HCT116 (cell line): ENCODE measurements around the gene MAIP1. TPM values are rescaled to one million over a fixed set of nuclear protein-coding genes. Genes with fewer than 3 reads are reported as not detected.
A peak's percentile ranks its signal among the peaks of the same experiment; 100 is the strongest.

Experiments
- ATAC-seq: fragments of 200-7000 bp; cut with Tn5 transposase; 2 replicates; pipeline ENCODE4 v1.9.1; 2020; ENCODE audit warnings: mild to moderate bottlenecking, moderate library complexity
- BruUV-seq: library from RNA; stranded (reverse); fragments of 400-500 nt; replicated peaks from 2 replicates; lab custom pipeline; 2021; lab: Mats Ljungman, UMichigan
- CTCF ChIA-PET: fragments of 300-600 bp; sonication (Branson Sonifier 250); formaldehyde crosslinking; loops from one replicate; lab custom pipeline; 2021; ENCODE audit warnings: antibody characterized with exemption; lab: Charles Lee
- POLR2A ChIA-PET: fragments of 300-600, 350-600 bp; sonication (Branson Sonifier 250); formaldehyde crosslinking; loops from one replicate; lab custom pipeline; 2021; ENCODE audit warnings: antibody characterized with exemption; lab: Charles Lee
- RAD21 ChIA-PET, 2 experiments: fragments of 300-600 bp; sonication (Branson Sonifier 250); formaldehyde crosslinking; loops; one replicate each; lab custom pipeline; 2023; ENCODE audit warnings: low total read pairs in 2 of 2; ENCODE audit not compliant: uncharacterized antibody in 2 of 2, unreplicated experiment in 2 of 2, low non-redundant PET in 1 of 2; lab: Charles Lee
- DNase-seq: peaks from one replicate; pipeline ENCODE4 v3.0.0-alpha.2; 2010; ENCODE audit warnings: low read depth, low spot score
- H2AFZ ChIP-seq: fragments of 200-600 bp; shearing (Covaris generic), sonication (generic); 2 replicates; pipeline ENCODE4 v1.6.1; 2017; ENCODE audit warnings: low read depth, mixed run types, mixed read lengths, antibody characterized with exemption, low read length; ENCODE audit not compliant: poor library complexity, severe bottlenecking
- H3K27ac ChIP-seq: 2 replicates; pipeline ENCODE4 v1.5.1; 2012; ENCODE audit warnings: low read depth, low read length
- H3K27me3 ChIP-seq: fragments of 200-600 bp; sonication (generic); 2 replicates; pipeline ENCODE4 v1.6.1; 2016; ENCODE audit warnings: mixed run types, low read length, mixed read lengths; ENCODE audit not compliant: insufficient read depth
- H3K36me3 ChIP-seq, 2 experiments: fragments of 200-500 bp in 1 of 2; fragments of 200-600 bp in 1 of 2; sonication (Bioruptor generic) in 1 of 2; sonication (generic) in 1 of 2; 2 replicates each; pipeline versions ENCODE4 v1.5.1 to v1.6.1; 2014 to 2016; ENCODE audit warnings: low read length in 2 of 2, inconsistent platforms in 1 of 2, mixed read lengths in 1 of 2, mixed run types in 1 of 2; ENCODE audit not compliant: insufficient read depth in 2 of 2, control insufficient read depth in 1 of 2
- H3K4me1 ChIP-seq, 2 experiments: fragments of 200-600 bp in 1 of 2; sonication (generic) in 1 of 2; 2 replicates each; pipeline versions ENCODE4 v1.5.1 to v1.6.1; 2012 to 2017; ENCODE audit warnings: low read length in 2 of 2, inconsistent platforms in 1 of 2, mild to moderate bottlenecking in 1 of 2, mixed read lengths in 1 of 2, mixed run types in 1 of 2, moderate library complexity in 1 of 2; ENCODE audit not compliant: insufficient read depth in 2 of 2, control insufficient read depth in 1 of 2
- H3K4me2 ChIP-seq: fragments of 200-600 bp; sonication (generic); 2 replicates; pipeline ENCODE4 v1.6.1; 2017; ENCODE audit warnings: mixed run types, low read length, mixed read lengths
- H3K4me3 ChIP-seq, 2 experiments: fragments of 200-600 bp in 1 of 2; sonication (generic) in 1 of 2; replicated peaks in 1 of 2; 2 replicates each; pipeline ENCODE4 v1.5.1; 2011 to 2016; ENCODE audit warnings: low read length in 2 of 2, control low read depth in 1 of 2, low read depth in 1 of 2, mild to moderate bottlenecking in 1 of 2, mixed read lengths in 1 of 2, mixed run types in 1 of 2
- H3K79me2 ChIP-seq: fragments of 200-600 bp; sonication (generic); 2 replicates; pipeline ENCODE4 v1.6.1; 2017; ENCODE audit warnings: mild to moderate bottlenecking, mixed run types, low read length, moderate library complexity, mixed read lengths; ENCODE audit not compliant: insufficient read depth
- H3K9ac ChIP-seq: fragments of 200-600 bp; sonication (generic); 2 replicates; pipeline ENCODE4 v1.6.1; 2016; ENCODE audit warnings: low read length, mixed read lengths
- H3K9me2 ChIP-seq: fragments of 200-600 bp; sonication (generic), shearing (Covaris generic); 2 replicates; pipeline ENCODE4 v1.6.1; 2017; ENCODE audit warnings: mixed run types, mild to moderate bottlenecking, moderate library complexity; ENCODE audit not compliant: insufficient read depth
- H3K9me3 ChIP-seq, 2 experiments: fragments of 200-500 bp in 1 of 2; fragments of 200-600 bp in 1 of 2; sonication (Bioruptor generic) in 1 of 2; sonication (generic) in 1 of 2; 2 replicates each; pipeline ENCODE4 v1.6.1; 2014 to 2017; ENCODE audit warnings: low read length in 2 of 2, mixed read lengths in 2 of 2, inconsistent platforms in 1 of 2, low read depth in 1 of 2, mild to moderate bottlenecking in 1 of 2, mixed run types in 1 of 2, moderate library complexity in 1 of 2; ENCODE audit not compliant: control insufficient read depth in 1 of 2, insufficient read depth in 1 of 2
- H4K20me1 ChIP-seq: fragments of 200-600 bp; sonication (generic), shearing (Covaris generic); 2 replicates; pipeline ENCODE4 v1.6.1; 2017; ENCODE audit warnings: mixed run types, mild to moderate bottlenecking, moderate library complexity; ENCODE audit not compliant: insufficient read depth
- CBX3 ChIP-seq: IDR thresholded peaks from 2 replicates; pipeline ENCODE4 v1.6.1; 2012; ENCODE audit warnings: low read depth
- CTCF ChIP-seq, 3 experiments: fragments of 200-600 bp in 1 of 3; sonication (generic) in 1 of 3; IDR thresholded peaks in 2 of 3; conservative IDR thresholded peaks in 1 of 3; 2 replicates each; pipeline ENCODE4 v1.5.1; 2012 to 2017; ENCODE audit warnings: low read depth in 2 of 3, low read length in 2 of 3, antibody characterized with exemption in 1 of 3, borderline replicate concordance in 1 of 3, control low read depth in 1 of 3, mild to moderate bottlenecking in 1 of 3, mixed read lengths in 1 of 3, mixed run types in 1 of 3, moderate library complexity in 1 of 3; ENCODE audit not compliant: insufficient read depth in 1 of 3
- SIN3A ChIP-seq: IDR thresholded peaks from 2 replicates; pipeline ENCODE4 v1.6.1; 2012; ENCODE audit warnings: low read depth
- YY1 ChIP-seq: IDR thresholded peaks from 2 replicates; pipeline ENCODE4 v1.6.1; 2011; ENCODE audit warnings: low read length, low read depth, moderate library complexity, mild to moderate bottlenecking; ENCODE audit not compliant: insufficient replicate concordance; ENCODE audit errors: extremely low read depth
- ZBTB33 ChIP-seq: IDR thresholded peaks from 2 replicates; pipeline ENCODE4 v1.6.1; 2011; ENCODE audit warnings: mild to moderate bottlenecking, low read length, moderate library complexity; ENCODE audit not compliant: insufficient replicate concordance; ENCODE audit errors: extremely low read depth
- ZFX ChIP-seq: fragments of 450-650 bp; IDR thresholded peaks from 2 replicates; pipeline ENCODE4 v1.6.1; 2017
- intact Hi-C: fragments of 100-400 bp; cut with micrococcal nuclease; formaldehyde crosslinking; loops from 2 replicates; pipeline ENCODE4 v1.10.0; 2022
- total RNA-seq: library from RNA; stranded (reverse); gene quantifications from one replicate; pipeline ENCODE4 v1.2.1, GENCODE V29; 2021; ENCODE audit not compliant: unreplicated experiment

Gene MAIP1
- total RNA-seq, 1 experiment from 2014 or later: 32.5 TPM

DNA sequence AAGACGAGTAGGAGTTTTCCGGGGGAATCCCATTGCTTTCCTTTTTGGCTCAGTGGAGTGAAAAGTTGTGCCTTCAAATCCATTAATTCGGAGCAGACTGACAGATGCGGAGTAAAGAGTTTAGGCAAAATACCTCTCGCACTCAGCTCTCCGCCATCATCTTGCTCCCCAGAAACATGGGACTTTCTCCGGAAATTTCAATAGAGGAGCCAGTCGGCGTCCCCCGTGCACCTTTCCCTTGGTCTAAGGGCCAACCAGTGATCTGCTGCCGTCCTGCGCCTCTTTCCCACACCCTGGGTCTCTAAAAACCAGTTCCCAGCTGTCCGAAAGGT lies 409 bp upstream of the MAIP1 start:
- TF ChIP-seq ZBTB33: no peak
- no peak for TF ChIP-seq CTCF (IDR thresholded peaks at IDR 0.05 in 2 of 3, conservative IDR thresholded peaks at IDR 0.05 in 1 of 3; ENCODE audit: borderline replicate concordance in 1 of 3, insufficient read depth in 1 of 3, low read depth in 2 of 3, low read length in 2 of 3)
- TF ChIP-seq SIN3A: no peak
- Histone ChIP-seq H3K9me2 (no peaks in the 10 kb centered on the region), H4K20me1 (no peaks in the 10 kb centered on the region), H3K79me2 (peaks cover 96% of the 10 kb centered on the region), H3K9ac (peak overlapping the region; percentile 92), H3K36me3 (peaks cover under 1 to 8% of the 10 kb centered on the region in 2 experiments; a peak in 3 of 4 replicates), H3K4me2 (peak overlapping the region; percentile 89), H3K27me3 (no peaks in the 10 kb centered on the region), H3K9me3 (no peaks in the 10 kb centered on the region), H3K4me3 (peak overlapping the region; percentile 82 to 88), H3K4me1 (peaks cover 7 to 16% of the 10 kb centered on the region in 2 experiments; a peak in 2 of 4 replicates), H2AFZ (peak overlapping the region; percentile 77), H3K27ac (peak overlapping the region; percentile 84)
- POLR2A ChIA-PET: no interaction called here
- no peak for DNase-seq
- CTCF ChIA-PET: no interaction called here
- RAD21 ChIA-PET: no interaction called here
- intact Hi-C loops: no loop called here
- peak; percentile 64 for ATAC-seq
- BruUV-seq: TSS peak; percentile 76

GRCh38 chr2:199956062-199956380 lies 639 bp downstream of the MAIP1 start:
- DNase-seq: no peak
- BruUV-seq: no TSS peak
- Histone ChIP-seq H3K27ac (peak overlapping the region; percentile 84), H2AFZ (peak overlapping the region; percentile 77), H3K4me3 (peak overlapping the region; percentile 82 to 88), H3K4me2 (peak overlapping the region; percentile 89), H3K36me3 (peaks cover 11 to 14% of the 10 kb centered on the region in 2 experiments; a peak in 3 of 4 replicates), H3K9me2 (no peaks in the 10 kb centered on the region), H3K79me2 (peaks cover 85% of the 10 kb centered on the region), H3K9me3 (no peaks in the 10 kb centered on the region), H3K27me3 (no peaks in the 10 kb centered on the region), H3K4me1 (peaks cover 7 to 16% of the 10 kb centered on the region in 2 experiments; a peak in 2 of 4 replicates), H4K20me1 (no peaks in the 10 kb centered on the region), H3K9ac (peak overlapping the region; percentile 92)
- peak; percentile 78 for TF ChIP-seq ZFX
- TF ChIP-seq YY1: no peak
- no peak for TF ChIP-seq CBX3
- ChIA-PET RAD21 (no interaction called here), CTCF (no interaction called here), POLR2A (no interaction called here)
- intact Hi-C loops: no loop called here
- ATAC-seq: no peak
